Hepatic stellate cell (primary cell): ENCODE results near the gene ENOX1.

ENCODE experiments used
- DNase-seq: peaks from one replicate; pipeline ENCODE4 v3.0.0; 2011; ENCODE audit warnings: low spot score

The ENOX1 gene

DNA sequence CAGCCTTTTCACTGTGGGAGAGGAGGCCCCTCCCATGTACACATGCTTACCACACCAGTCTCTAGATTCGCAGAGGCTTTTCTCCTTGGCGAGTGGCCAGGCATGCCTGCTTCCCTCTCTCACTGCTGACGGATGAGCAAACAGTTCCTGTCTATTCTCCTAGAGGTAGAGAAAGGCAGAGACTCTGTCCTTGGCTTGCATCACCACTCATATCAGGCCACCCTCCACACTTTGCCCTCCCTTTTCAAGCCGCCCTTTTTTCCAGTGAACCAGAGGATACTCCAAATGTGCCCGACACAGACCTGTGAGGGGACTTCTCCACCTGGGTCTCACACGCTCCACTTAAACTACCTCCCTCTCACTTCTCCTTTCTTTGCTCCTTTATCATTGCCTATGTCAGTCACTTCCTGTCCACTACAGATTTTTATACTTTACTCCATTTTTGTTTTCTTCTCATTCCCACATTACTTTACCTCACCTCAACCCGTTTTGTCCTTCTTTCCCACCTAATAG, 478.8 kb downstream of the ENOX1 start:
- DNase-seq: peak; percentile 29

DNA sequence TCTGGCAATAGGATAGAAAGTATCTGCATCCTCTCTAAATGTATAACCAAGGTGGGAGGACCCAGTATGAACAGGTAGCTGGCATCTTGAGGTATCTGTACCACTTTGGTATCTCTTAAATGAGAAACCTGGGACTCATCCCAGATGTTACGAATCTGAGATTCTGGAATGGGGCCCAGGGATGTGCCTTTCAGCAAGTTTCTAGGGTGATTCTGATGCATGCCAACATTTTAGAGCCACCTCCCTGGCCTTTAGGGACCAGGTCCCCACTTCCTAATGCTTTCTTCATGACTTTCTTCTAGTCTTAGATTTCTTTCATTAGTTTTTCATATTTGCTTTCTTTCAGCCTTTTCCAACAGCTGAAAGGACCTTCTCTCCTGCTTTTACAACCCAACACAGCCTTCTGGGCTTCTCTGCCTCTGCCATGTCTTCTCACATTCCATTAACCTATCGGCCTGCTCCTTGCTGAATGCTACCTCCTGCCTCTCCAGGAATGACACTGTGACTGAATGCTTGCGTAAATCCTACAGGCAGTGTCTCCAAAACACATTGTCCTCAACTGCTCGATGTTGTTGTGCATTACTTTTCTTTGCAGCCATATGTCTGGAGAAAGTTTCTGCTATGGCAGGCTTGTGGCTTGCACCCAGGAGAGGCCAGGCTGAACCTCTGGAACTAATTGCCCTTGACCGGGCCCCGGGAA, 479.4 kb downstream of the ENOX1 start:
- no peak for DNase-seq

- DNase-seq: no peak
Measured at GRCh38 chr13:43306372-43306771, 480.4 kb downstream of the ENOX1 start.

DNA sequence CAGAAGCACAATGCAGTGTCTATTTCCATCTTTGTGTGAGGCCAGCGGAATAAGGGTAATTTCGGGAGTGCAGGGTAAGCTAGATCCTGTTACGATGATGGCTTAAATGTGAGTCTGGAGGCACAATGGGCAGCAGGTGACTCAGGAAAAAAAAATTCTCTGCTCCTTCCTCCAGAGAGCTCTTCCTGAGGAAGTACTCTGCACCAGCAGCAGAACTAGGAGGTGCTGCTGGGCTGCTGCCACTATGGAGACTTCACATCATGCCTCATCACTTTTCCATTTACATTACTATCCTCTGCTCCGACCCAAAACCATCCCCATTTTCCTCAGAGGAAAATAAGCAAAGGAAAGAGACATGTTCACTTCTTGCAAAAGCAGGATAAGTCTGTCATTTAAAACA, 481.4 kb downstream of the ENOX1 start:
- peak; percentile 26 for DNase-seq

- DNase-seq: no peak
Measured at GRCh38 chr13:43304945-43305344, 481.8 kb downstream of the ENOX1 start.

DNA sequence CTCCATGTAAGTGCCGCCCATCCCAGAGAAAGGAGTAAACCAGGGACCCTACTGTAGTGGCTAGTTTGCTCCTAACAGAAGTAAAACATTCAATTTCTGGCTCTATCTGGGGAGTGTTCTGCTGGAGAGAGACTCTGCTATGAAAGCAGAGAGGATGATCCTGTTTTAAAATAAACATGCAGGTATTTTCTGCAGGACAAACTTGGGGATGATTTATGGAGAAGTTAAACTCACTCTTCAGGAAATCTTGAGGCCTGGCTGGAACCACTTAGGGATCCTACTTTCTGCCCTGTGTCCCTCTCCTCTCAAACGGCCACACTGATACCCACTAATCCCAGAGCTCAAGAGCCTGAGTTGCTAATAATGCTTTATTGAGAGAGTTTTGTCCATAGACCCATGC, 482.3 kb downstream of the ENOX1 start:
- no peak for DNase-seq

DNA sequence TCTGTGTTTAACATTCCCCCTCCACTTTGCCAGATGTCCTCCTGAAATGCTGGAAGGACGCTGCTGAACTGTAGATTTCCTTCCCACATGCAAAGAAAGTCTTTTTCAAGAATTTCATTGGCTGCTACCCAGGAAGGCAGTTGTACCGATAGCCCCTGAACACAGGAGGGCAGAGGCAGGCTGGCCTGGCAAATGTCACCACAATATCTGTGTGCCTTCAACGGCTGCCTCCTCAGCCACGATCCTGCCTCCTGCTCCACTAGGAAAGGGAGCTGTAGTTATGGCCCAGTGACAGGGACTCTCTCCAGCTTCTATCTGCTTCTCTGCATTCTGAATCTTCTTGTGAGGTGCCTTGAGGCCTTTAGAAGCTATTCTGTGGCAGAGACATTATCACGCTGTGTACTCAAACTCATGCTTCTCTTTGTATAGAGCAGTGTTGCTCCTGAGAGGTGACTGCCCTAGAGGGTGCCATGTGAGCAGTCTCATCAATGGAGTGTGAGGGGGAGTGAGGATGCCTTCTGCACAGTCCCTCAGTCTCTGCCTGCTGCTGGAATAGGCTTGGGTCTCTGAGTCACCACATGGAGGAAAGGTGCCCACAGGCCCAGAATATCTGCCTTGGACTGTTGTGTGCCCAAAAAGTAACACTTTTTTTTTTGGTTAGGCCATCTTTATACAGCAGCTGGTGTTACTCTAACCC, 483.6 kb downstream of the ENOX1 start:
- DNase-seq: peak; percentile 47

DNA sequence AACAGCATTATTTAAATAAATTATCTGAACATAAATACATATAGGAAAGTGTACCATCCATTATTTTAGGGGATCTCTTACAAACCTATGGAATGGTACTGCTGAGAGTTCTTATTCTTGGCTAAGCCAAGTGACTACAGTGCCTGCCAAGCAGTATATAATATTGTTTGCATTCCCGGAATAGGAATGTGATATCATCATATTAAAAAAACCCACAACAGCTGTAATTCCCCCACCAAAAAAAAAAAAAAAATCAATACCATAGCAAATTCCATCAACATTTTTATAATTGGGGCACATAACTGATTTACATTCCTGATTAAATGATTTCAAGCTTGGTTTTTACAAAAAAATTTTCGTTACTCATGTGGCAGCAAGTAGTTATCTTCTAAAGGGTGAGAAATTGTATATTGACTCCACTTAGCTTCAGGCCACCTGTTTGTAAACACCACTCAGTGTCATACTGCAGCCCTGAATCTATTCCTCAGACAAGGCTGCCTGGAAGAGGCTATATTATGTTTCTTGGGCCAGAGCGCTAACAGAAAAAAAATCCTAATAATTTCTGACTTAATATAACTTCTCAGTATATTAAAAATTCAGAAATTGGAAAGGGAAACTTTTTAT, 485.3 kb downstream of the ENOX1 start:
- no peak for DNase-seq

DNA sequence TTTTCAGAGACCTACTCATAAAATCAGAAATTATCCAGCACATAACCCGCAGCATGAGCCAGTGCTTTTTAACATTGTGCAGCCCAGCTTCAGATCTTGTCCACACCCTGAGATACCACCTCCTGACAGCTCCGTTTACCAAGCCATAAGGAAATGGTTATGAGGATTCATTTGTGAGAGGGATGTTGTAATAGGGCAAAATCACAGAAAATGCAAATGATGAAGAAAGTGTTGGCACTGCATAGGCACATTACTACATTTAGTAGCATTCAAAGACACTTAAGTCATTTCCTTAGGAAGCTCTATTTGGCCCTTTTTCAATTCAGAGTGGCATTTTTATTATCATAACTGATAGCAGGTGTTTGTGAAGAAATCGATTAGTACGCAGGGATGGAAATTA, 485.9 kb downstream of the ENOX1 start:
- DNase-seq: no peak

DNA sequence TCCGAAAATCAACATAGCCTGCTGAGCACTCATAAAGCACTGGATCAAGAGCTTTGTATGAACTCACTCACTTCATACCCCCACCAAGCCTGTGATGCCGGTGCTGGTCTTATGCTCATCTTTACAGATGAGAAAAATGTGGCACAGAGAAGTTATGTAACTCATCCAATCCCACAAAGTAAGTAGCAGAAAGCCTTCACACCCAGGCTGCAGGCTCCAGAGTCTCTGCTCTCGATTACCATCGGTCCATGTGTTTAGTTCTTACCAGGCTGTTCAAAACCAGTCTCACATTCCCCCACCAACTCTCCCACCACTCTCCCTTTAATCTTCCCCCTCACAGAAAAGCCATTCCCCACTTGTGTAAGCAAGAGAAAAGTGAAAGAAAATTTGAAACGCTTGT, 487.4 kb downstream of the ENOX1 start:
- no peak for DNase-seq

DNA sequence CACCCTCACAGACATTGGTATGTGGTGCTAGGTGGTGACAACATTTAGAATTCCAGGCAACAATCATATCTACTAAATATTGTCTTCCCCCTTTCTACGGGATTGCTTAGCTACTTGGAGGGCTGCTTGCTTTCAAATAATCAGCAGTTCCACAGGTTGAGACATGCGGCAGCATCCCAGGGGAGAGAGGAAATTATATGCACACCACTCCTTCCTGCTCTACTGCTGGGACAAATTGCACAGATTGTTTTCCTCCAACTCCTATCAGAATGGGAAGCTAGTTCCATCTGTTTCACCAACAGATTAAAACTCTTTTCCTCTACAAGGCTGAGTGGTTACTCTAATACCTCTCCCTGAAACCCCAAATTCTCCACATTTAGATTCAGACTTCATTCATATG, 488.0 kb downstream of the ENOX1 start:
- DNase-seq: no peak

GRCh38 chr13:43297967-43298678, 488.6 kb downstream of the ENOX1 start:
- DNase-seq: no peak

- no peak for DNase-seq
Measured at GRCh38 chr13:43295825-43296564, 490.8 kb downstream of the ENOX1 start.

DNA sequence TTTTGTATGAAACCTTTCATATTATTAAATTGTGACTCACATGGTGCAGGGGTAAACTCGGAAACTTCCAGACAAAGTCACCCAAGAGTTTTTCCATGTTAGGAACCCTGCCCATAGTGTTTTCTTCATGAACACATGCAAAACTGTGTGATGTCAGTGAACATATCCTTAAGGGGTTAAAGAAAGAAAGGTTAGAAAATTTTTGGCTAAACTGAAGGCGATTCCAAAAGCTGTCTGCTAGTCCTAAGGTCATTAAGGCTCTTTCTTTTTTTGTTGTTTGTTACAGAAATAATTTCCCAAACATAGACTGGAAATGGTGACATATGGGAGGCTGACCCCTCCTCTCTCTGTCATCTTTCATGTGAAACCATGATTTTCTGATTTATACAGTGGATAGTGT, 491.5 kb downstream of the ENOX1 start:
- no peak for DNase-seq

GRCh38 chr13:43294412-43294811, 492.4 kb downstream of the ENOX1 start:
- DNase-seq: no peak

DNA sequence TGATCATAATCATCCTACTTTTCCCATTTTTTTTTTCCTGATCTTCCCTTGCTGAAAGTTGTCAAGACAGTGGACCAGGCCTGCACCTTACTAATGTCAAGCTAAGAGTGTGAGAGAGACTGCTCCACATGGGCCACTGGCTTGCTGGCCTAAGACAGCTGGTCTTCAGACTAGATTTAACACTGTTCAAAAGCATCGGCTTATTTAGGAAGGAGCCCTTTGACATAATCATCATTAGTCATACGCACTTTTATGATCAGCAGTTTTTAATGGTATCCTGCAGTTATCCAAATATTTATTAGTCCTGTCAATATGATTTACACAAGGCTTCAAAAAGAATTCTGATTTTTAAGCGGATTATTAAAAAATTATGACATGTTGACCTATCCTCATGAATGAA, 492.8 kb downstream of the ENOX1 start:
- no peak for DNase-seq

GRCh38 chr13:43293561-43293960, 493.2 kb downstream of the ENOX1 start:
- no peak for DNase-seq

- no peak for DNase-seq
Measured at GRCh38 chr13:43293008-43293407, 493.8 kb downstream of the ENOX1 start.

GRCh38 chr13:43291287-43292060, 495.3 kb downstream of the ENOX1 start:
- no peak for DNase-seq

DNA sequence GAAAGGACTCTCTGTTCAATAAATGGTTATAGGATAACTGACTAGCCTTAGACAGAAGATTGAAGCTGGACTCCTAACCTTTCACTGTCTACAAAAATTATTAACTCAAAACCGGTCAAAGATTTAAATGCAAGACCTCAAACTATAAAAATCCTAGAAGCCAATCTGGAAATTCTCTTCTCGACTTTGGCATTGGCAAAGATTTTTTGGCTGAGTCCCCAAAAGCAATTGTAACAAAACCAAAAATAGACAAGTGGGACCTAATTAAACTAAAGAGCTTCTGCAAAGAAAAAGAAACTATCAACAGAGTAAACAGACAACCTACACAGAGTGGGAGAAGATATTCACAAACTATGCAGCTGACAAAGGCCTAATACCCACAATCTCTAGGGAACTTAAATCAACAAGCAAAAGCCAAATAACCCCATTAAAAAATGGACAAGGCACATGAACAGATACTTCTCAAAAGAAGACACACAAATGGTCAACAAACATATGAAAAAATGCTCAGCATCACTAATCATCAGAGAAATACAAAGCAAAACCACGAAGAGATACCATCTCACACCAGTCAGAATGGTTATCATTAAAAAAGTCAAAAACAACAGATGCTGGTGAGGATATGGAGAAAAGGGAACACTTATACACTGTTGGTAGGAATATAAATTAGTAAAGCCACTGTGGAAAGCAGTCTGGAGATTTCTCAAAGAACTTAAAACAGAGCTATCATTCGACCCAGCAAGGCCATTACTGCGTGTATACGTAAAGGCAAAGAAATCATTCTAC, 497.1 kb downstream of the ENOX1 start:
- no peak for DNase-seq
